SU-DHL-6 (cell line): ENCODE data around the gene NAV2.

Experiments used
- H2AFZ ChIP-seq: fragments of 200-600 bp; sonication (generic); 2 replicates; pipeline ENCODE4 v1.6.1; 2014; ENCODE audit warnings: low read depth, mild to moderate bottlenecking, moderate library complexity, mixed read lengths, antibody characterized with exemption, low read length; ENCODE audit not compliant: severe bottlenecking
- H3F3A ChIP-seq: fragments of 200-600 bp; shearing (Covaris generic); 2 replicates; pipeline ENCODE4 v1.6.0; 2016; ENCODE audit warnings: antibody characterized with exemption, mild to moderate bottlenecking; ENCODE audit not compliant: insufficient read depth
- H3K27ac ChIP-seq: fragments of 200-600 bp; sonication (generic); 2 replicates; pipeline ENCODE4 v1.5.1; 2016; ENCODE audit warnings: low read depth, mild to moderate bottlenecking, low read length, moderate library complexity, mixed read lengths
- H3K27me3 ChIP-seq: fragments of 200-600 bp; sonication (generic), shearing (Covaris generic); 2 replicates; pipeline ENCODE4 v1.6.0; 2014; ENCODE audit warnings: mild to moderate bottlenecking, low read length
- H3K36me3 ChIP-seq: fragments of 200-600 bp; sonication (generic); 2 replicates; pipeline ENCODE4 v1.6.1; 2014; ENCODE audit warnings: mild to moderate bottlenecking, low read length, mixed read lengths
- H3K4me2 ChIP-seq: fragments of 300-600, 200-600 bp; shearing (Covaris generic), sonication (generic); 2 replicates; pipeline ENCODE4 v1.6.0; 2014; ENCODE audit warnings: low read length, low read depth, mild to moderate bottlenecking; ENCODE audit not compliant: poor library complexity, severe bottlenecking
- H3K4me3 ChIP-seq: fragments of 200-600 bp; sonication (generic); 2 replicates; pipeline ENCODE4 v1.5.1; 2014; ENCODE audit warnings: antibody characterized with exemption, low read length, mild to moderate bottlenecking, mixed read lengths; ENCODE audit not compliant: insufficient read depth, poor library complexity, severe bottlenecking
- H3K79me2 ChIP-seq: fragments of 200-600 bp; sonication (generic); 2 replicates; pipeline ENCODE4 v1.6.1; 2014; ENCODE audit warnings: mild to moderate bottlenecking, low read length, moderate library complexity; ENCODE audit not compliant: insufficient read depth
- H3K9ac ChIP-seq: fragments of 200-600 bp; sonication (generic); 2 replicates; pipeline ENCODE4 v1.7.0; 2014; ENCODE audit warnings: mild to moderate bottlenecking, low read length
- H3K9me2 ChIP-seq: fragments of 200-600 bp; sonication (generic); replicated peaks from 2 replicates; pipeline ENCODE4 v1.6.1; 2014; ENCODE audit warnings: low read length; ENCODE audit not compliant: insufficient read depth
- H3K9me3 ChIP-seq: fragments of 200-600 bp; sonication (generic); 2 replicates; pipeline ENCODE4 v1.6.1; 2014; ENCODE audit warnings: low read length, mixed read lengths; ENCODE audit not compliant: insufficient read depth
- H4K20me1 ChIP-seq: fragments of 200-600 bp; sonication (generic); 2 replicates; pipeline ENCODE4 v1.6.1; 2014; ENCODE audit warnings: low read depth, mild to moderate bottlenecking, antibody characterized with exemption, low read length, moderate library complexity, mixed read lengths
- CTCF ChIP-seq: fragments of 200-600 bp; sonication (generic); IDR thresholded peaks from one replicate; pipeline ENCODE4 v1.5.1; 2017; ENCODE audit warnings: antibody characterized with exemption, mild to moderate bottlenecking, low read length, moderate library complexity; ENCODE audit not compliant: insufficient read depth, poor library complexity, severe bottlenecking
- EZH2phosphoT487 ChIP-seq: fragments of 200-600 bp; sonication (generic), shearing (Covaris generic); conservative IDR thresholded peaks from 2 replicates; pipeline ENCODE4 v1.6.1; 2018; ENCODE audit warnings: mild to moderate bottlenecking, antibody characterized with exemption, low read length, moderate library complexity, mixed read lengths

Gene NAV2

DNA sequence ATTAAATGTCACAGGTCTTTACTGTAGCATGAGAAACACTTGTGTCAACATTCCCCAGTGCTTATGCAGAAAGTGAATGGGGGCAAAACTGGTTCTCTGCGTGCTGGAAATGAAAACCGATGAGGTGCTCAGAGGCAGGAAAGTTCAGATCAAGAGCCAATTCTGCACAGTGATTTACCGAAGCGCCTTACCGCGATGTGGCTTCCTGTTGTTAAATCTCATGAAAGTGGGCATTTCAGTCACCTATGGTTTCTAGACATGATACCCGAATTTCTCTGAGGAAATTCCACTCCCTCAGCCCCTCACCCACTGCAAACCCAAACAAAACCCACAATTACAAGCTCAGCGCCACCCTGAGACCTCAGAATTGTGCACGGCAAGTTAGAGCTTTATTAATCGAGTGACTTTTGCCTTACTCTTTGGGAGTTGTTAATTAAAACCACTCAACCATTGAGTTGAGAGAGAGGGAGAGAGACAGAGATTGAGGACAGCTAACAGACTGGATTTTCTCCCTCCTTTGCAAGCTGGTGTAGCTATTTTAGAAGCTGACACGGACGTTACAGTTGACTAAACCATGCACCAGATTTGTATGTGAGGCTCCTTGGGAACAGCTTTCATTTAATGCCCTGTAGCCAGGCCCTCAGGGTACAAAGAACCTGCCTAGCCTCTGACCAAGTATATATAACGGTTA lies 251.2 kb downstream of the NAV2 start:
- Histone ChIP-seq H3K27ac (no peak overlapping the region), H2AFZ (no peak overlapping the region), H3K4me3 (no peak overlapping the region), H4K20me1 (no peaks in the 10 kb centered on the region), H3K4me2 (no peak overlapping the region), H3F3A (no peaks in the 10 kb centered on the region), H3K9me2 (no peaks in the 10 kb centered on the region), H3K79me2 (no peaks in the 10 kb centered on the region), H3K9ac (no peak overlapping the region), H3K27me3 (no peaks in the 10 kb centered on the region), H3K9me3 (no peaks in the 10 kb centered on the region), H3K36me3 (no peaks in the 10 kb centered on the region)
- no peak for TF ChIP-seq CTCF
- TF ChIP-seq EZH2phosphoT487, result no peak

DNA sequence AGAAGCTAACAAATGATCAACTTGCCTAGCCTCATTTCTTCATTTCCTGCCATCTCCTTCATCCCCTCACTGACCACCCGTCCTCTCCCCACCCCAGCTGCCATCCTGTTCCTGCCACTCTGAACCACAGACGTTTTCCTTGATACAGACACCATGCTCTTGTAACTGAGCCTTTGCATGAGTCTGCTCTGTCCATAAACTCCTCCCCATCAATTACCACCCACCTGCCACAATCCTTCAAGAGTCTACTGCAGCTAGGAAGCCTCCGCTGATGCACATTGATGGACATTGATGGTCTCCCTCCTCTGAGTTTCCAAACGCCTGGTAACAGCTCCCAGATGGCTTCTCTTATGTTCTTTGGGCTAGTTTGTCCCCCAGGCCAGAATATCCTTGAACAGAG lies 253.8 kb downstream of the NAV2 start:
- Histone ChIP-seq H3K4me3 (no peak overlapping the region), H2AFZ (no peak overlapping the region), H3K27me3 (no peaks in the 10 kb centered on the region), H3K9me2 (no peaks in the 10 kb centered on the region), H3K27ac (no peak overlapping the region), H3F3A (no peaks in the 10 kb centered on the region), H4K20me1 (no peaks in the 10 kb centered on the region), H3K79me2 (no peaks in the 10 kb centered on the region), H3K4me2 (no peak overlapping the region), H3K36me3 (no peaks in the 10 kb centered on the region), H3K9ac (no peak overlapping the region), H3K9me3 (no peaks in the 10 kb centered on the region)
- TF ChIP-seq EZH2phosphoT487 (no peak), CTCF (no peak)

GRCh38 chr11:19966927-19967326 lies 254.3 kb downstream of the NAV2 start:
- no peaks in the 10 kb centered on the region for H4K20me1 ChIP-seq
- H3K79me2 ChIP-seq, result no peaks in the 10 kb centered on the region
- no peaks in the 10 kb centered on the region for H3K9me2 ChIP-seq

DNA sequence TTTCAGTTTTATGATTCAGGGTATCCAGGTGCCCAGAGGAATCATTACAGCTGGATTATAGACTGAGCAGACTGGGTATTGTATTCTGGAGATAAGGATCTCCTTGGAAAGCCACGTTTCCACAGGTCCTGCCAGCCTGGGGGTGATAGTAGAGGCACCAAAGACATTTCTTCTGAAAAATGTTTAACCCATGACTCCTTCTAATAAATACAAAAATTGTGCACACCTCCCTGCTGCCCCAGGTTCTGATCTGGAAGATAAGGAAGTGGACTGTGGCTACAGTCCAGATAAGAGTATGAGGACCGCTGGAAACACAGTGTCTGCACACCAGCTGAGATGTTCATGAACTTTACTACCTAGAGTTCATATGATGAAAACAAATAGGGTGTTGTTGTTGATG lies 255.2 kb downstream of the NAV2 start:
- TF ChIP-seq CTCF, result no peak
- TF ChIP-seq EZH2phosphoT487, result no peak

More at GRCh38 chr11:19966927-19967326, 254.3 kb downstream of the NAV2 start:
- Histone ChIP-seq H2AFZ (no peak overlapping the region), H3K9me3 (no peaks in the 10 kb centered on the region), H3K36me3 (no peaks in the 10 kb centered on the region), H3K9ac (no peak overlapping the region), H3F3A (no peaks in the 10 kb centered on the region), H3K4me3 (no peak overlapping the region), H3K27me3 (no peaks in the 10 kb centered on the region), H3K27ac (no peak overlapping the region), H3K4me2 (no peak overlapping the region)
- no peak for TF ChIP-seq EZH2phosphoT487

More for the DNA sequence above, 255.2 kb downstream of the NAV2 start:
- Histone ChIP-seq H2AFZ (no peak overlapping the region), H4K20me1 (no peaks in the 10 kb centered on the region), H3K27ac (no peak overlapping the region), H3K9me3 (no peaks in the 10 kb centered on the region), H3K4me3 (no peak overlapping the region), H3K9ac (no peak overlapping the region), H3K36me3 (no peaks in the 10 kb centered on the region), H3K4me2 (no peak overlapping the region), H3F3A (no peaks in the 10 kb centered on the region), H3K27me3 (no peaks in the 10 kb centered on the region), H3K9me2 (no peaks in the 10 kb centered on the region), H3K79me2 (no peaks in the 10 kb centered on the region)
